Glutamatergic neuron (in vitro differentiated cells): ENCODE results near the gene TNFRSF19. TPM values are rescaled to one million over a fixed set of nuclear protein-coding genes. Genes with fewer than 3 reads are reported as not detected.
A peak's percentile ranks its signal among the peaks of the same experiment; 100 is the strongest.

ENCODE experiments used
- DNase-seq: peaks from one replicate; pipeline ENCODE4 v3.0.0; 2022
- H3K27ac Mint-ChIP-seq: one replicate; pipeline ENCODE4 v1.8.0; 2020; ENCODE audit warnings: mild to moderate bottlenecking, mixed read lengths, inconsistent platforms; ENCODE audit not compliant: unreplicated experiment
- H3K27me3 Mint-ChIP-seq: one replicate; pipeline ENCODE4 v1.8.0; 2020; ENCODE audit warnings: mild to moderate bottlenecking, moderate library complexity, mixed read lengths, inconsistent platforms; ENCODE audit not compliant: unreplicated experiment
- H3K36me3 Mint-ChIP-seq: one replicate; pipeline ENCODE4 v1.8.0; 2020; ENCODE audit warnings: mild to moderate bottlenecking, mixed read lengths, inconsistent platforms; ENCODE audit not compliant: unreplicated experiment
- H3K4me1 Mint-ChIP-seq: one replicate; pipeline ENCODE4 v1.8.0; 2020; ENCODE audit warnings: mild to moderate bottlenecking, low read depth, mixed read lengths, inconsistent platforms; ENCODE audit not compliant: unreplicated experiment
- H3K4me3 Mint-ChIP-seq: one replicate; pipeline ENCODE4 v1.8.0; 2020; ENCODE audit warnings: mild to moderate bottlenecking, mixed read lengths, inconsistent platforms; ENCODE audit not compliant: unreplicated experiment
- H3K9me3 Mint-ChIP-seq: one replicate; pipeline ENCODE4 v1.8.0; 2020; ENCODE audit warnings: mild to moderate bottlenecking, moderate library complexity, mixed read lengths, inconsistent platforms; ENCODE audit not compliant: unreplicated experiment
- total RNA-seq: library from RNA; stranded (reverse); fragmentation: NEBNext Ultra II Directional; extraction: Animal tissue kit (Norgen Biotek cat#: 25700); gene quantifications from one replicate; pipeline ENCODE4 v1.2.1, GENCODE V29; 2021; ENCODE audit not compliant: unreplicated experiment
- TF ChIP-seq, protein P1 (sequence below): fragments of 200-600 bp; sonication (generic); IDR thresholded peaks from one replicate; pipeline ENCODE4 v1.5.0; 2021; ENCODE audit not compliant: partially characterized antibody, unreplicated experiment

The TNFRSF19 gene
- total RNA-seq, 1 donor from 2014 or later: 188 TPM

DNA sequence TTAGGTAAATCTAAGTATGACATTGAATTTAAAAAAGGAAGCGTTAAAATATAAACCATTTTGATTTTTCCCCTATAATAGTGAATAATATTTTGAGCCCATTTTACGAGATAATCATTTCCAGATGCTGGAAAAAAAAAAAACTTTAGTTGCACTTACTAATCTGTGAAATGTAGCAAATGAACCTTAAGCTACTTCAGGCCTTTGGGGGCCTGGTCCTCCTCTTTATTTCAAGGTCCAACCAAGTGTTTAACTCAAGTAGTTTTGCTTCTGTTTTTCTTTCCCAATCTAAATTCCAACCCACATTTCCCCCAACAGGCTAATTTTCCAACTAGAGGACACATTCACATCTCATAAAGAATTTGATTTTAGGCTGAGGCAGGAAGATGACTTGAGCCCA, 101.2 kb downstream of the TNFRSF19 start:
- no peak overlapping the region for H3K4me3 Mint-ChIP-seq
- H3K27ac Mint-ChIP-seq: peak overlapping the region; percentile 43
- peaks cover 35% of the 10 kb centered on the region for H3K4me1 Mint-ChIP-seq

DNA sequence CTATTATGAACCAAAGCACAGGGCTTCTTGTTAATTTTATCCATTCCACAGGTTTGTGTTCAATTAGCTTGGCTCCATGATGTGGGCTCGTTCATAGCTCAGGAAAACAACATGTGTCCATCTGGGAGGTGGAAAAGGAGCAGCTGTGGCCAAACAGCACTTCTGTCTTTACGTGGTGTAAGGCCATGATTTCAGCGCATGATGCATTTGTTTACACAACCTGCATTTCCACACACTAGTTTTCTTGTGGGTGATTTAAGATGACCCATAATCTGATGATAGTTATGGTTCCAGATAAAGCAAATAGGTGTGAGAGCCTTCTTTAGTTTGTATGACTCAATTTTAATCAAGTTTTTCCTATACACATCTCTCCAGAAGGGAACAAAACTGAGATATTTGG, 101.7 kb downstream of the TNFRSF19 start:
- TF ChIP-seq, protein P1, sequence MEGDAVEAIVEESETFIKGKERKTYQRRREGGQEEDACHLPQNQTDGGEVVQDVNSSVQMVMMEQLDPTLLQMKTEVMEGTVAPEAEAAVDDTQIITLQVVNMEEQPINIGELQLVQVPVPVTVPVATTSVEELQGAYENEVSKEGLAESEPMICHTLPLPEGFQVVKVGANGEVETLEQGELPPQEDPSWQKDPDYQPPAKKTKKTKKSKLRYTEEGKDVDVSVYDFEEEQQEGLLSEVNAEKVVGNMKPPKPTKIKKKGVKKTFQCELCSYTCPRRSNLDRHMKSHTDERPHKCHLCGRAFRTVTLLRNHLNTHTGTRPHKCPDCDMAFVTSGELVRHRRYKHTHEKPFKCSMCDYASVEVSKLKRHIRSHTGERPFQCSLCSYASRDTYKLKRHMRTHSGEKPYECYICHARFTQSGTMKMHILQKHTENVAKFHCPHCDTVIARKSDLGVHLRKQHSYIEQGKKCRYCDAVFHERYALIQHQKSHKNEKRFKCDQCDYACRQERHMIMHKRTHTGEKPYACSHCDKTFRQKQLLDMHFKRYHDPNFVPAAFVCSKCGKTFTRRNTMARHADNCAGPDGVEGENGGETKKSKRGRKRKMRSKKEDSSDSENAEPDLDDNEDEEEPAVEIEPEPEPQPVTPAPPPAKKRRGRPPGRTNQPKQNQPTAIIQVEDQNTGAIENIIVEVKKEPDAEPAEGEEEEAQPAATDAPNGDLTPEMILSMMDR: no peak
- peak overlapping the region; percentile 16 for H3K27ac Mint-ChIP-seq
- no peaks in the 10 kb centered on the region for H3K27me3 Mint-ChIP-seq
- no peak for DNase-seq
- no peak overlapping the region for H3K4me3 Mint-ChIP-seq
- H3K4me1 Mint-ChIP-seq: peaks cover 32% of the 10 kb centered on the region
- H3K9me3 Mint-ChIP-seq: peaks cover 4% of the 10 kb centered on the region
- H3K36me3 Mint-ChIP-seq: peaks cover 6% of the 10 kb centered on the region

More for the DNA sequence above, 101.2 kb downstream of the TNFRSF19 start:
- no peak for DNase-seq
- Mint-ChIP-seq H3K27me3 (no peaks in the 10 kb centered on the region), H3K36me3 (peaks cover 4% of the 10 kb centered on the region), H3K9me3 (peaks cover 2% of the 10 kb centered on the region)
- TF ChIP-seq, protein P1: no peak

GRCh38 chr13:23672616-23673015, 102.4 kb downstream of the TNFRSF19 start:
- TF ChIP-seq, protein P1: no peak
- DNase-seq: no peak
- peaks cover 12% of the 10 kb centered on the region for H3K36me3 Mint-ChIP-seq

DNA sequence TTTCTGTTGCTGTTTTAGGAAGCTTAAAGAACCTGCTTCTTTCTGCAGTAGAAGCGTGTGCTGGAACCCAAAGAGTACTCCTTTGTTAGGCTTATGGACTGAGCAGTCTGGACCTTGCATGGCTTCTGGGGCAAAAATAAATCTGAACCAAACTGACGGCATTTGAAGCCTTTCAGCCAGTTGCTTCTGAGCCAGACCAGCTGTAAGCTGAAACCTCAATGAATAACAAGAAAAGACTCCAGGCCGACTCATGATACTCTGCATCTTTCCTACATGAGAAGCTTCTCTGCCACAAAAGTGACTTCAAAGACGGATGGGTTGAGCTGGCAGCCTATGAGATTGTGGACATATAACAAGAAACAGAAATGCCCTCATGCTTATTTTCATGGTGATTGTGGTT, 103.1 kb downstream of the TNFRSF19 start:
- H3K4me3 Mint-ChIP-seq: no peak overlapping the region
- no peaks in the 10 kb centered on the region for H3K27me3 Mint-ChIP-seq
- peaks cover 25% of the 10 kb centered on the region for H3K4me1 Mint-ChIP-seq
- TF ChIP-seq, protein P1: no peak
- H3K36me3 Mint-ChIP-seq: peaks cover 12% of the 10 kb centered on the region
- peaks cover 8% of the 10 kb centered on the region for H3K9me3 Mint-ChIP-seq
- no peak overlapping the region for H3K27ac Mint-ChIP-seq
- DNase-seq: no peak

More at GRCh38 chr13:23672616-23673015, 102.4 kb downstream of the TNFRSF19 start:
- Mint-ChIP-seq H3K4me3 (no peak overlapping the region), H3K27ac (no peak overlapping the region), H3K27me3 (no peaks in the 10 kb centered on the region), H3K9me3 (peaks cover 8% of the 10 kb centered on the region), H3K4me1 (peaks cover 30% of the 10 kb centered on the region)

DNA sequence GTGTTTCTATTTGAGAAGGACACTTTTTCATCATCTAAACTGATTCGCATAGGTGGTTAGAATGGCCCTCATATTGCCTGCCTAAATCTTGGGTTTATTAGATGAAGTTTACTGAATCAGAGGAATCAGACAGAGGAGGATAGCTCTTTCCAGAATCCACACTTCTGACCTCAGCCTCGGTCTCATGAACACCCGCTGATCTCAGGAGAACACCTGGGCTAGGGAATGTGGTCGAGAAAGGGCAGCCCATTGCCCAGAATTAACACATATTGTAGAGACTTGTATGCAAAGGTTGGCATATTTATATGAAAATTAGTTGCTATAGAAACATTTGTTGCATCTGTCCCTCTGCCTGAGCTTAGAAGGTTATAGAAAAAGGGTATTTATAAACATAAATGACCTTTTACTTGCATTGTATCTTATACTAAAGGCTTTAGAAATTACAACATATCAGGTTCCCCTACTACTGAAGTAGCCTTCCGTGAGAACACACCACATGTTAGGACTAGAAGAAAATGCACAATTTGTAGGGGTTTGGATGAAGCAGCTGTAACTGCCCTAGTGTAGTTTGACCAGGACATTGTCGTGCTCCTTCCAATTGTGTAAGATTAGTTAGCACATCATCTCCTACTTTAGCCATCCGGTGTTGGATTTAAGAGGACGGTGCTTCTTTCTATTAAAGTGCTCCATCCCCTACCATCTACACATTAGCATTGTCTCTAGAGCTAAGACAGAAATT, 103.8 kb downstream of the TNFRSF19 start:
- peaks cover 8% of the 10 kb centered on the region for H3K9me3 Mint-ChIP-seq
- TF ChIP-seq, protein P1: no peak
- peaks cover 12% of the 10 kb centered on the region for H3K36me3 Mint-ChIP-seq
- H3K27me3 Mint-ChIP-seq: no peaks in the 10 kb centered on the region
- DNase-seq: no peak
- H3K4me1 Mint-ChIP-seq: peaks cover 22% of the 10 kb centered on the region
- H3K4me3 Mint-ChIP-seq: no peak overlapping the region
- no peak overlapping the region for H3K27ac Mint-ChIP-seq
